ENCODE measurements around the gene GALNT2.

DNA sequence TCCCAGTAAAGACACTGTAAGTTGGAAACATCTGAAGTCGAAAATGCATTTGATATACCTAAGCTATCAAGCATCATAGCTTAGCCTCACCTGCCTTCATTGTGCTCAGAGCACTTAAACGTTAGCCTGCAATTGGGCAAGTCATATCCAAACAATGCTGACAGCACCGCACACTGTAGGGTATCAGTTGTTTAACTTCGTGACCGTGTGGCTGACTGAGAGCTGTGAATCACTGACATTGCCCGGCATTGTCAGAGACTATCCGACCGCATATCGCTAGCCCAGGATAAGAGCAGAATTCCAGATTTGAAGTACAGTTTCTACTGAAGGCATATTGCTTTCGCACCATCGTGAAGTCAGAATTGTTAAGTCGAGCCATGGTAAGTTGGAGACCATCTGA lies 41.5 kb downstream of the GALNT2 start:
- TF ChIP-seq, protein P1, sequence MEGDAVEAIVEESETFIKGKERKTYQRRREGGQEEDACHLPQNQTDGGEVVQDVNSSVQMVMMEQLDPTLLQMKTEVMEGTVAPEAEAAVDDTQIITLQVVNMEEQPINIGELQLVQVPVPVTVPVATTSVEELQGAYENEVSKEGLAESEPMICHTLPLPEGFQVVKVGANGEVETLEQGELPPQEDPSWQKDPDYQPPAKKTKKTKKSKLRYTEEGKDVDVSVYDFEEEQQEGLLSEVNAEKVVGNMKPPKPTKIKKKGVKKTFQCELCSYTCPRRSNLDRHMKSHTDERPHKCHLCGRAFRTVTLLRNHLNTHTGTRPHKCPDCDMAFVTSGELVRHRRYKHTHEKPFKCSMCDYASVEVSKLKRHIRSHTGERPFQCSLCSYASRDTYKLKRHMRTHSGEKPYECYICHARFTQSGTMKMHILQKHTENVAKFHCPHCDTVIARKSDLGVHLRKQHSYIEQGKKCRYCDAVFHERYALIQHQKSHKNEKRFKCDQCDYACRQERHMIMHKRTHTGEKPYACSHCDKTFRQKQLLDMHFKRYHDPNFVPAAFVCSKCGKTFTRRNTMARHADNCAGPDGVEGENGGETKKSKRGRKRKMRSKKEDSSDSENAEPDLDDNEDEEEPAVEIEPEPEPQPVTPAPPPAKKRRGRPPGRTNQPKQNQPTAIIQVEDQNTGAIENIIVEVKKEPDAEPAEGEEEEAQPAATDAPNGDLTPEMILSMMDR (IDR thresholded peaks at IDR 0.05) = no peak
- TF ChIP-seq POLR2A (IDR thresholded peaks at IDR 0.05) = no peak

Data from adrenal gland (tissue), 5 donors.